ENCODE results near the gene DNAJC12.
"Not testable (repeated sequence)": the region's sequence is repeated elsewhere in the genome, so short reads cannot be mapped to it uniquely, and the experiment has no call there.

DNAJC12 gene

GRCh38 chr10:67790534-67791408 lies 47.2 kb downstream of the DNAJC12 start:
- DNase-seq (ENCODE audit: low spot score), result no peak

DNA sequence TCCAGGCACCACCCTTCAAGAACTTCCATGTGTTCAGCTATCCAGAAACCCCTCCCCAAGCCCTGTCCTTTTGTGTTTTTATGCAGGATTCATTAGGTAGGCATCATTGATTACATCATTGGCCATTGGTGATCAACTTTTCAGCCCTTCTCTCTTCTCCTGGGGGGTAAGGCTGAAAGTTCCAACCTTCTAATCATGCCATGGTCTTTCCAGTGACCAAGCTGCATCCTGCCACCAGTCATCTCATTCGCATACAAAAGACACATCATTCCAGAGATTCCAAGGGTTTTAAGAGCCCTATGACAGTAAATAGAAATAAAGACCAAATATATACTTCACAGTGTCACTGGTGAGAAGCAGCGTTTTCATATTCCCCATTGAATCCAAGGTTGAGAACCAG lies 48.2 kb downstream of the DNAJC12 start:
- DNase-seq (ENCODE audit: low spot score), result no peak

GRCh38 chr10:67788028-67788886 lies 49.7 kb downstream of the DNAJC12 start:
- no peak for DNase-seq (ENCODE audit: low spot score)

DNA sequence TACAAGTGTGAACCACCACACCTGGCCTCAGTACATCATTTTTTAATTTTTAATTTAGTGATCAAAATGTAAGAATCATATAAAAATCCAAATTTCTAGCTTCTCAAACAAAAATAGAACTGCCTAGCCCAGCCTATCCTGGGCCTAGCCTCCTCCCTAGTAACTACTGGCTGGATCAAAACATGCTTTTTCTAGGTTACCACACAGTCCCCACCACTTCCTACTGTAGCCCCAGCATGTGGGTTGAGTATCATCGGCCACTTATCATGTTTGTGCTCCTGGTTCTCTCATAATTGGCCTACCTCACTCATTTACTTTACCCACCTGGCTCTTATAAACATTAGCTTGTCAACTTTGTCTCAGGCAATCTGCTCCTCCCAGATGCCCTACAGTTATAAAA lies 52.9 kb downstream of the DNAJC12 start:
- no peak for DNase-seq (ENCODE audit: low spot score)

DNA sequence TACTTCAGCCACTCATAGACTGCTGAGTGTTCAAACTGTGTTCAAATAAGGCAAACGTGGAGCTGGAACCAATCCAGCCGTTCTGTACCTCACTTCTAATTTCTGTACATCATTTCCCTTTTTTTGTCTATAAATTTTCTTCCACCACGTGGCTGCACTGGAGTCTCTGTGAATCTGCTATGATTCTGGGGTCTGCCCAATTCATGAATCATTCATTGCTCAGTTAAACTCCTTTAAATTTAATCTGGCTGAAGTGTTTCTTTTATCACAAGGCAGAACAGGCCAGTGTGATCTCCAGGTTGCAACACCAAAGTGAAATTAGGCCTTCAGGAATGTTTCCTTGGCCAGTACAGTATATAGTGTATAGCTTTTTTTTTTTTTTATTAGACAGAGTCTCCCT lies 53.5 kb downstream of the DNAJC12 start:
- DNase-seq (ENCODE audit: low spot score), result no peak

DNA sequence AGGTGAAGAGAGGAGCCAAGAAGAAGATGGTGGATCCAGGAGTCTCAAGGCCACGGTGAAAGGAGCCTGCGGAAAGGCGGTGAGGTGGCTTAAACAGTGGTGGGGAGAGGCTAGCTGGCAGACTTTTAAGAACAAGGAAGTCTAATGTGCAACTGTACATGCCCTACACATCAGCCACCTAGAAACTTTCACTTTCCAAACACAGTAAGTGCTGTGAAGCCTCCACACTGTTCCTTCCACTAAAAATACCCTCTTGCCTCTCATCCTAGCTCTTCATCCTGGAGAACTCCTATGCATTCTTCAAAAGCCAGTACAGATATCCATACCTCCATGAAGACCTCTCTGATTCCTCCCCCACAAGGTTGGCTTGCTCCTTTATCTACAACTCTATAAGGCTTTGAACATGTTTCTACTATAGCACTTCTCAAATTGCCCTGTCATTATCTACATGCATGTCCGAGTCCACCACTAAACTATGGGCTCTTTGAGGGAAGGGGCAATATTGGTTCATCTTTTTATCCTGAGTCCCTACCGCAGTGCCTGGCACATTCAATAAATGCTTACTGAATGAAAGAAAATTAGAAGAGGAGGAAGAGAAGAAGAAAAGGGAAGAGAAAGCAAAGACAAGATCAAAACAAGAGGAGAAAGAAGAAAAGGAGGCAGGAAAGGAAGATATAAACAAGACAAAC lies 54.2 kb downstream of the DNAJC12 start:
- no peak for DNase-seq (ENCODE audit: low spot score)

- no peak for DNase-seq (ENCODE audit: low spot score)
Measured at GRCh38 chr10:67782530-67782929, 55.5 kb downstream of the DNAJC12 start.

DNA sequence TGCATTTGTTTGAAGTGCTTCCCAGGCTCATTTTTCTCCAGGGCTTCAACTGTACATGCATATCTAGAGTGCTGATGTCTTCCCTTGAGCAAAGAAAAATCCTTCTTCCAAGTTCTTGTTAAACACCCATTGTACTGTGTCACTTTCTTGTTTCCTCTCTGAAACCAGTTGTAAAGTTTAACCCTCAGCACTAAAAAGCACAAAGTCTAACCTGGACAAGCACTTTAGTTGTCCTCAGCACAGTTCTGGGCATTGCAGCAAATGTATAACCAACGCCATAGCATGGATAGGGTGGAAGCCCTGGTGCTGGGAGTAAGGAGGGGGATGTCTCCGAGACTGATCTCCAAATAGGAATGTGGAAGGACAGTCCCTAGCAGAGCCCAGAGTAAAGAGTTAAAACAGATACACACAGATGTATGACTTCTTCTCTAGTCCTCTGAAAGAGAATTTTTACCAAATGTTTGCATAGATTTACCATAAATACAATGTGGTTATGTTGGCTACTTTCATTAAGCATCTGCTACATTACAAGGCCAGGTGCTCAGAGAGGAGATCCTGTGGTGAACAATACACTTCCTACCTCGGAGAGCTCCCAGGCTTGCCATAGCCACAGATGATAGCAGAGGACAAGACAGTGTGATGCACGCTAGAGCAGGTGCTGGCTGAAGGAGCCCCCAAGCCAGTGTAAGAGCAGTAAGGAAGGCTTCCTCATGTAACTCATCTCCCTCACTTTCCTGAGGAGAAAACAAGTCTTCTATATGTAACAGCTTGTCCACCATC lies 57.0 kb downstream of the DNAJC12 start:
- DNase-seq (ENCODE audit: low spot score), result no peak

DNA sequence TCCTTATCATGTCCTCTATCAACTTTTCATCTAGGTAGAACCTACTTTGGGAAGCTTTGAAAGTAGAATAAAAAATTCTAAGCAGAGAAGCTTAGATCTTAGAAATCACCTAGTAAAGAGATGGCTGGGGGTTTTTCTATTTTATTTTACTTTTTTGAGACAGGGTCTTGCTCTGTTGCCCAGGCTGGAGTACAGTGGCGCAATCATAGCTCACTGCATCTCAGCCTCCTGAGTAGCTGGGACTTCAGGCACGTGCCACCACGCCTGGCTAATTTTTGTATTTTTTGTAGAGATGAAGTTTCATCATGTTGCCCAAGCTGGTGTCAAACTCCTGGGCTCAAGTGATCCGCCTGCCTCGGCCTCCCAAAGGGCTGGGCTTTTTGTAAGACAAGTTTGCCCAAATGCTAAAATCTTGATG lies 57.8 kb downstream of the DNAJC12 start:
- DNase-seq (ENCODE audit: low spot score), result not testable (repeated sequence)

DNA sequence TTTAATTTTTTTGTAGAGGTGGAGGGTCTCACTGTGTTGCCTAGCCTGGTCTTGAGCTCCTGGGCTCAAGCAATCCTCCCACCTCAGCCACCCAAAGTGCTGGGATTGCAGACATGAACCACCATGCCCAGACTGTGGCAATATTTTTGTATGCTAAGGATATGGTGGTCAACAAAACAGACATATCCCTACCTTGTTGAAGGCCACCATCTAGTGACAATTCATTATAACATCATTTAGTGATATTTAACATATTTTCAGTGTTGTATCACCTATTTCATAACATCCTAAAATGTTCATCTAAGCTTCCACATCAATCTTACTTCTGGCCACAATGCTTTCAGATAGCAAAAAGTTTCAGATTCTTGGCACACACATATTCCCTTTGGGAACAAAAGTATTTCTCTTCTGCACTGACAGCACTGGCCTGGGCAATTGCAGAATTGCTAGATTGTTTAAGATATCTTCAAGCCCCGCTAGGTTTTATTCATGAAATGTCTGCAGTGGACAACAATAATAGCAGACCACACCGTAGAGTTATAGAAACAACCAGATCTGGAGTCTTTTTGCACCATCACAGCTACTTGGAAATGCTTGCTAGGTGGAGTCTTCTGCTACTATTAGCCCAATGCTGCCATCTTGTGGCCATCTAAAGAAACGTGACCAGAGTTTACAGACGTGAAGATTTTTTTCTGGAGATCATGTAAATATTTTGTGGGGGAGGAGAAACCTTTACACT lies 58.4 kb downstream of the DNAJC12 start:
- peak; percentile 83 for DNase-seq (ENCODE audit: low spot score)

DNA sequence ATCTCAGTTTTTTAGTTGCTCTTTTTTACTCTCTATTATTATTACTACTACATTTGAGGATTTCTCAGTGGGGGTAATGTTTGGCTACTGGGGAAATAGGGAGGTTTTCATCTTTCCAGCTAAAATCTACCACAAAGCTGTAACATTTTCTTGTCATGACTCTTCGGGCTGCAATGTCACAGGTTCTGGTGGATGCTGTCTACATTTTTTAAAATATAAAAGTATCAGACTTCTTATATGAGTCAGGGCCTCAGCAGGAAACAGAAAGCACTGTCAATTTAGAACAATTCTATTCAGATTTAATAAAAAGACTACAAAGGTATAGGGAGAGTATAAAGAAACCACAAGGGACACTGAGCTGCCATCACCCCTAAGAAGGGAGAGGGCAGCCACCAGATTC lies 61.6 kb downstream of the DNAJC12 start:
- DNase-seq (ENCODE audit: low spot score), result peak; percentile 61

DNA sequence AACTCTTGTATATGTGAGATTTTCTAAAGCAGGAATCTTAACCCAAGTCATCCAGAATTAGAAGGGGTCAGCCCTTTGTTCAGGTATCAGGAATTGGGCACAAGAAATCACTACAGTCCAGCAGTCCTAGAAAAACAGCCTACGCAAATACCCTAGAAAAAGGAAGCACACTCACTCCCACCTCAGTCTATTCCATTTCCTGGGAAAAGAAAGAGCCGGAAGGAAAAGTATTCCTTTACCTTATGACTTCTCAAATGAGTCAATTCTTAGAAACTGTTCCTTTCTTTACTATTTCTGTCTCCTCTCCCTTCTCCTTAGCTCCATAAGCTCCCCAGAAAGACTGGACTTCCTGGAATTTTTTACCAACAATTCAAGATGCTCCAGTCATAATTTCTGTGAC lies 62.7 kb downstream of the DNAJC12 start:
- peak; percentile 89 for DNase-seq (ENCODE audit: low spot score)

GRCh38 chr10:67772894-67773511 lies 65.0 kb downstream of the DNAJC12 start:
- DNase-seq (ENCODE audit: low spot score), result peak; percentile 47

DNA sequence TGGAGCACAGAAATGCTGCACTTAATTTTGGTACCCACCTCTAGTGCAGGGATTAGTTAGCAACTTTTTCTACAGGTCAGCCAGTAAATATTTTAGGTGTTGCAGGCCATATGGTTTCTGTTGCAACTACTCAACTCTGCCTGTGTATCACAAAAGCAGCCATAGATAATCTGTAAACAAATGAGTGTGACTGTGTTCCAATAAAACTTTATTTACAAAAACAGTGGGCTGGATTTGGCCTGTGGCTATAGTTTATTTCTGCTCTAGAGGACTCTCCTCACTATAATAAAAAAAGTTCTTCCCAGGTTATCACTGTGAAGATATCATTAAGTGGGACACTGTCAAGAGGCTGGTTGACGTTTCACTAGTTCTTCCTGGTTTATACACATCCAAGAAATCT lies 65.8 kb downstream of the DNAJC12 start:
- no peak for DNase-seq (ENCODE audit: low spot score)

- no peak for DNase-seq (ENCODE audit: low spot score)
Measured at GRCh38 chr10:67771200-67771599, 66.8 kb downstream of the DNAJC12 start.

DNA sequence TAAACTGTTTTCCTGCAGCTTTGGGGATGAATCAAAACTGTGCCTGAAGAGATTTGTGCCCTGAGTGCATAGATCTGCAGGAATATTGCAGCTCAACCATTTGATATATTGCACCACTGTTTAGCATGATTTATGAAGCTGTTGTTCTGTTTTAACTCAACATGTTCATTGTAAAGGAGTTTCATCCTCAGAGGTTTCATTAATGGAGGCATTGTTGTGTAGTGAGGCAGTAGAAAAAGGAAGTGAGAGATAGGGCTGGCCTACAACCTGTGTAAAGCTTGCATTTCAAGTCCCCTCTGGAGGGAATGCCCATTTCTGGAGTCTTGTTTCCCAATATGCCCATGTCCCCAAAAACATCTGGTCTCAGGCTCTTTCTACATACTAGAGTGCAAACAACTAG lies 67.5 kb downstream of the DNAJC12 start:
- DNase-seq (ENCODE audit: low spot score), result no peak

GRCh38 chr10:67767244-67767643 lies 70.7 kb downstream of the DNAJC12 start:
- no peak for DNase-seq (ENCODE audit: low spot score)

GRCh38 chr10:67764012-67764822 lies 73.8 kb downstream of the DNAJC12 start:
- DNase-seq (ENCODE audit: low spot score), result peak; percentile 89

DNA sequence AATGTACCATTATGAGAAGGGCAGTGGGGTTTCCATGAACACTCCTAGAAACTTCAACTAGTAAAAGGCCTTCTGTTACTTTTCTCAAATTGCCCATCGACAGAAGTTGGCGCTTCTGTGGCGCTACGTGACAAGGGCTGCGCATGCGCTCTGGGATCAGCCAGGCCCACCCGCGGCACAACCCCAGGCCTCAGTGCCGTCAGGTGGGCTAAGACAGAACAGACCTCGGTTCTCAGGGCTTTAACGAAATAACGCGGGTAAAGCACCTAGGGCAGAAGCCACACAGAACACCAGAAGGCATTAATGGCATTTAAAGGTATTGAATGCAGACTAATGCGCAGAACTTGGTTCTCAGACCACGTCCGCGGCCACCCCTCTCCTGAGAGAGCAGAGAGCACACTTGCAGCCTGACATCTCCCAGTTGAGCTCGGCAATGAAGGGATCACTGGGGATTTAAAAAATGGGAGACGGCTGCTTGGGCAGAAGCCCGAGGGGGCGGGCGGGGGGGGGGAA lies 74.4 kb downstream of the DNAJC12 start:
- DNase-seq (ENCODE audit: low spot score), result peak; percentile 53
